IPS-18c (cell line): ENCODE results near the gene MTF2.

ENCODE experiments used
- H3K4me3 ChIP-seq: 2 replicates; pipeline ENCODE4 v1.7.0; 2013; ENCODE audit warnings: low read depth, mild to moderate bottlenecking, low read length, moderate library complexity; ENCODE audit not compliant: insufficient read depth
- H3K9me3 ChIP-seq: one replicate; pipeline ENCODE4 v1.6.1; 2013; ENCODE audit warnings: mild to moderate bottlenecking, low read length, moderate library complexity; ENCODE audit not compliant: control insufficient read depth, insufficient read depth

Gene MTF2

DNA sequence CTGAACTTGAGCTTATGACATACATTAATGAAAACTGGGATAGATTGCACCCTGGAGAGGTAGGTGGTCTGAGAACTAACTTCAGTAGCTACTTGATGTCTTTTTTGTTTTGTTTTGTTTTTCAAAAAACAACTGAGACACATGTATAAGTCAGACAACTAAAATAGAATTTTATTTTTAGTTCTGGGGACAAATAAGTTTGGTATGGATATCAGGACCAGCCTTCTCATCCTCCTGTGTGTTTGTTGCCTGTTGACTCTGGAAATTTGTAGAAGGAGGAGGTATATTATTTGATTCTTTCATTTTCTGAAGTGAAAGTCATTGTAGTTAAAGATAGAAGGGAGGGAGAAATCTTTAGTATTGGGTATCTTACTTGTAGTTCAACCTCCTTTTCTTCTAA, 41.5 kb downstream of the MTF2 start:
- no peak overlapping the region for H3K4me3 ChIP-seq
- H3K9me3 ChIP-seq = no peaks in the 10 kb centered on the region

GRCh38 chr1:93123201-93123783, 44.2 kb downstream of the MTF2 start:
- no peak overlapping the region for H3K4me3 ChIP-seq

GRCh38 chr1:93124556-93125355, 45.7 kb downstream of the MTF2 start:
- H3K4me3 ChIP-seq = no peak overlapping the region

More at GRCh38 chr1:93123201-93123783, 44.2 kb downstream of the MTF2 start:
- H3K9me3 ChIP-seq = no peaks in the 10 kb centered on the region

DNA sequence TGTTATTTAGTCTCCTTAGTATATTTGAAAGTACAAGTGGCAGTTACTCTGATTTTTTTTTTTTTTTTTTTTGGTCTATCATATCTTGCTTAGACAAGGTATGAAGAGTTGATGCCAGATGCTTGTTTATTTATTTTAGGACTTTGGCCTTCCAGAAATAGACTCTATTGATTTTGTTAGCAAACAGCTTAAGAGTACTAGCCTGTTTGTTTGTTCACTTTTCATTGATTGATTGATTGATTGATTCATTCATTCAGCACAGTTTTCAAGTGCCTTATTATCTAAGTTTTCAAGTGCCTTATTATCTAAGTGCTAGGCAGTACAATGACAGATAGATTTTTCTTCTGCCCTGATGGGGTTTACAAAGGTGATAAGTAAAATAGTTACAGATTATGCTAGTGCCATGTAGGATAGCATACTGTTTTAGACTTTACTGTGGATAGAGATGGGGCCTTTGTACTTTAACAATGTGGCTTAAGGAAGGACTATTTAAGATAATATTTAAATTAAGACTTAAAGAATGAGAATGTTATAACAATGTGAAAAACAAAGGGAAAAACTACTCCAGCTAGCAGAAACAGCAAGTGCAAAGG, 50.5 kb downstream of the MTF2 start:
- no peak overlapping the region for H3K4me3 ChIP-seq

More at GRCh38 chr1:93124556-93125355, 45.7 kb downstream of the MTF2 start:
- H3K9me3 ChIP-seq = no peaks in the 10 kb centered on the region

DNA sequence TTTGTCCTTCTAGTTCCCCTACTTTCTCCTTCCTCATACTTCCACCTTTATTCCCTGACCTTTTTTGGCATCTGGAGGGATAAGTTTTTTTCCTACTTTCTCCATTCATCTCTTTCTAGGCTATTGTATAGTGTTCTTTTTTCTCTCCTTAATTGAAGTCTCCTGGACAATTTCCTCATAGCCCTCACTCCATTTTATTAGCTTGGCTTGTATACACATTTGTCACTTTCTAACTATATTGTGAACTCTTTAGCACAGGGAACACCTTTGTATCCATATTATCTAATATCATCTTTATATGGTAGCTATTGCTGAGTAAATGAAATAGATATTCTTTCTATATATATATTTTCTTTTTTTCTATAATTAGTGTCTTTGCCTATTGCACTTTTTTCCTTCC, 53.6 kb downstream of the MTF2 start:
- no peak overlapping the region for H3K4me3 ChIP-seq
- no peaks in the 10 kb centered on the region for H3K9me3 ChIP-seq

More for the DNA sequence above, 50.5 kb downstream of the MTF2 start:
- H3K9me3 ChIP-seq = no peaks in the 10 kb centered on the region

GRCh38 chr1:93136445-93136844, 57.4 kb downstream of the MTF2 start:
- no peak overlapping the region for H3K4me3 ChIP-seq
- no peaks in the 10 kb centered on the region for H3K9me3 ChIP-seq

- H3K4me3 ChIP-seq = no peak overlapping the region
- H3K9me3 ChIP-seq = no peaks in the 10 kb centered on the region
Measured at GRCh38 chr1:93137604-93138292, 58.7 kb downstream of the MTF2 start.

GRCh38 chr1:93140106-93140505, 61.0 kb downstream of the MTF2 start:
- no peaks in the 10 kb centered on the region for H3K9me3 ChIP-seq
- no peak overlapping the region for H3K4me3 ChIP-seq

- Histone ChIP-seq H3K9me3 (no peaks in the 10 kb centered on the region), H3K4me3 (no peak overlapping the region)
Measured at GRCh38 chr1:93142161-93142560, 63.1 kb downstream of the MTF2 start.

DNA sequence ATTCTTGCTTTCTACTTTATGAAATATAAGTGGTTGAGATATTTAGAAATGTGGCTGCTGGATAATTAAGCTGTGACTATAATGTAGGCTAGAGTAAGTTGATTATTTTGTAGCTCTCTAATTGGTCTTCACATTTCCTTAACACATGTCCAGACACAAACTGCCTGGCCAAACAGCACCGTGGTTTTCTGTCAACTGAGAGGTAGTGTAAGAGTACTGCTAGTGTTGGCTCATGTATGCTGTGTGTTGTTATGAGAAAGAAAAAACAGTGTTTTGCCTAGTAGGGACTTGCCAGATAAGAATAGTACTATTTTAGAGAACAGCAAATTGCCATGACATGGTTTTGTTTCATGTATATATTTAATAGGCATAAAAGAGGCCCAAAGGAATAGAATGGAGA, 64.1 kb downstream of the MTF2 start:
- Histone ChIP-seq H3K9me3 (no peaks in the 10 kb centered on the region), H3K4me3 (no peak overlapping the region)

DNA sequence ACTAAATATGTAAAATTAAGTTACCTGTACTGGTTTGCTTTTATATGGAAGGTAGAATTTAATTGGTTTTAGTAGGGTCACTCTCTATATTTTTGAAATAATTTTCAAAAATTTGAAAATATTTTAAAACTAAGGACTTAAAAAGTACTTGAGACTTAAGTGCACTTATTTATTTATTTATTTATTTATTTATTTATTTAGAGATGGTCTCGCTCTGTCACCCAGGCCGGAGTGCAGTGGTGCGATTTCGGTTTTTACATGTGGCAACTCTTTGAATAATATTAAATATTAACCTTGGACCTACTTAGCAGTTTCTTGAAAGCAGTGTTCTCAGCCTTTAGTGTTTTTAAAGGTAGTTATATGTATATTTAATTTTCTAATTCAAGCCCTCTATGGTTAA, 64.7 kb downstream of the MTF2 start:
- no peaks in the 10 kb centered on the region for H3K9me3 ChIP-seq
- H3K4me3 ChIP-seq = no peak overlapping the region

- Histone ChIP-seq H3K4me3 (no peak overlapping the region), H3K9me3 (no peaks in the 10 kb centered on the region)
Measured at GRCh38 chr1:93148001-93148400, 68.9 kb downstream of the MTF2 start.

DNA sequence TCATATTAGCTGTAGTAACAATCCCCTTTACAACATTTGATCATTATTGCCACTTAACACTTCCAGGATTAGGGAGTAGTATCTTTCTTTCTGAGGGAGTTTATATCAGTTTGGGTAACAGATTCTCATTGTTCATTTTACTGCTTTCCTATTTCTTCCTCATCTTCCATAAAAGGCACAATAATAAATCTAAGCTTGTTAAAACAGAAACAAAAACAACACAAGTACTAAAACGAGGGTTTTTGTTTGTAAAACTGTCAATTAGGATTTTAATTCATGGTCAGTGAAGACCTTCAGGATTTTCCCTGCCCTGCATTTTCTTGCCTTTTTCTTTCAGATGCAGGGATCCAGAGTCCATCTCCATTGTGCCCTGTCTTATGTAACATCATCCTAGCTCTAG, 71.6 kb downstream of the MTF2 start:
- Histone ChIP-seq H3K9me3 (no peaks in the 10 kb centered on the region), H3K4me3 (no peak overlapping the region)

DNA sequence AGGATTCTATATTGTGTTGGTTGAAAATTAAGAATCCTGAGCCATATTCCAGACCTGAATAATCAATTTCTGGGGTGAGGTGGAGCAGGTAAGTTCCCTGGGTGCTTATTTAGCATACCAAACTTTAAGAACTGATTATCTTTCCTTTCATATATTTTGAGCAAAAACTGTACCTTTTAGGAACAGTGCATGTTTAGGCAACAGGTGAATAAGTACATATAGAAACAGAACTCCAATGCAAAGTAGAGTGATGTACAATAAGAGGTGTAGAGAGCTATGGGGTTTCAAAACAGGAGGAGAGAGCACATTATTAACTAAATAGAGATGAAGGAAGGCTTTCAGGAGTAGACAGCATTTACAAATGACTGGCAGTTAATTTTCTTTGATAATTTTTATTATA, 72.4 kb downstream of the MTF2 start:
- H3K4me3 ChIP-seq = no peak overlapping the region
- no peaks in the 10 kb centered on the region for H3K9me3 ChIP-seq

GRCh38 chr1:93152835-93153234, 73.8 kb downstream of the MTF2 start:
- Histone ChIP-seq H3K4me3 (no peak overlapping the region), H3K9me3 (no peaks in the 10 kb centered on the region)

DNA sequence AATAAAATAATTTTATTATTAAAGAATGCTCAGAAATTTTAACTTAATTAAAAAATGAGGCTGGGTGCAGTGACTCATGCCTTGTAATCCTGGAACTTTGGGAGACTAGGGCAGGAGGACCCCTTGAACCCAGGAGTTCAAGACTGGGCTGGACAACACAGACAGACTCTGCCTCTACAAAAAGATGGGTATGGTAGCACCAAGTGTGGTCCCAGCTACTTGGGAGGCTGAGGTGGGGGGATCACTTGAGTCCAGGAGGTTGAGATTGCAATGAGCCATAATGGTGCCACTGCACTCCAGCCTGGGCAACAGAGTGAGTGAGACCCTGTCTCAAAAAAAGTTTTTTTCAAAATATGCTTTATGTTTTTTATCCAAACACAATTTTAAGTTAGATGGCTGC, 75.8 kb downstream of the MTF2 start:
- Histone ChIP-seq H3K4me3 (no peak overlapping the region), H3K9me3 (no peaks in the 10 kb centered on the region)

DNA sequence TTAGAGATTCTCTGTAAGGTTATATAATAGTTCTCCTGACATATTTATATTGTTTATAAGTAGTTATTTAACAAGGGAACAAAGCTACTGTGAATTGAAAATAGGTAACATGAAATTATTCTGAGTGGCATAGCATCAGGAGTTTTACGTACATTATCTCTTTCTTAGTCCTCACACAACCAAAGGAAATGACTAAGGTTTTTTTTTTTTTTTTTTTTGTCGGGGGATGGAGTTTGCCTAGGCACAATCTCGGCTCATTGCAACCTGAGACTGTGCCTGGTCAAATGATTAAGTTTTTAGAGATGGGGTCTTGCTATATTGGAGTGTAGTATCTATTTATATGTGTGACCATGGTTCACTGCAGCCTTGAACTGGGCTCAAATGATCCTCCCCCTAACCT, 76.3 kb downstream of the MTF2 start:
- H3K9me3 ChIP-seq = no peaks in the 10 kb centered on the region
- H3K4me3 ChIP-seq = no peak overlapping the region

GRCh38 chr1:93159337-93159736, 80.3 kb downstream of the MTF2 start:
- Histone ChIP-seq H3K9me3 (no peaks in the 10 kb centered on the region), H3K4me3 (no peak overlapping the region)
